Suppressor macrophage (primary cell): Measurements from ENCODE around the gene FBXO42.
"Not testable (repeated sequence)": the region's sequence is repeated elsewhere in the genome, so short reads cannot be mapped to it uniquely, and the experiment has no call there.

Experiments
- DNase-seq, 4 experiments: peaks; one replicate each; pipeline ENCODE4 v3.0.0-alpha.2; 2020 to 2022

The FBXO42 gene

DNA sequence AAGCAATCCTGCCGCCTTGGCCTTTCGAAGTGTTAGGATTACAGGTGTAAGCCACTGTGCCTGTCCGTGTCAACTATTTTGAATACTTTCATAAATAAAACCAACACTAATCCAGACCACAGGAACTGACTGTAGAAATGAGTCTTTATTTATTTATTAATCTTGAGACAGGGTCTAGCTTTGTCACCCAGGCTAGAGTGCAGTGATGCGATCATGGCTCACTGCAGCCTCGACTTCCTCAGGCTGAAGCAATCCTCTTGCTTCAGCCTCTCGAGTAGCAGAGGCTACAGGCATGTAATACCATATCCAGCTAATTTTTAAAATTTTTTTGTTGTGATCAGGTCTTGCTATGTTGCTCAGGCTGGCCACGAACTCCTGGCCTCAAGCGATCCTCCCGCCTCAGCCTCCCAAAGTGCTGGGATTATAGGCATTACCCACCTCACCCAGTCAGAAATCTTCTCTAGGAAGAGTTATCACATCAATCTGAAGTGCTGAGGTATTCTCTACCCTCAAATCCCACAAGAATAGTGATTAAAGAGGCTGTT is 93.6 kb downstream of the FBXO42 start:
- peak in 1 of 4 experiments; percentile 17 for DNase-seq

DNA sequence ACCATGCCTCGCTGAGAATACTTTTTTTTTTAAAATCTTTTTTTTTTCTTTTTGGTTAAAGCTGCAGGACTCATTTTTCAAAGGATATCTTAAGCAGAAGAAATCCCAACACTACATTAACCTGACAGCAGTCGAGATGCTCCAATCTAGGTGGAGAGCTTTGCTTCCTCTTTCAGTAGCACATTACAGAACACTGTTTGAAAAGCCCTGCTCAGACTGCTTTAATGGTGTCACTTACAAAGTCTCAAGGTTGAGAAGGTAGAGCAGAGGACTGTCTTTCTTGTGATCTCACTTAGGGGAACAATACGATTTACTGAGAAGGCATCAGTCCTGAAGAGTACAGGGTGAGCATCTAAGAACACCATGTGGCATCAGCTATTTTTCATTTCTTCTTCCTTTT is 94.3 kb downstream of the FBXO42 start:
- DNase-seq = no peak

DNA sequence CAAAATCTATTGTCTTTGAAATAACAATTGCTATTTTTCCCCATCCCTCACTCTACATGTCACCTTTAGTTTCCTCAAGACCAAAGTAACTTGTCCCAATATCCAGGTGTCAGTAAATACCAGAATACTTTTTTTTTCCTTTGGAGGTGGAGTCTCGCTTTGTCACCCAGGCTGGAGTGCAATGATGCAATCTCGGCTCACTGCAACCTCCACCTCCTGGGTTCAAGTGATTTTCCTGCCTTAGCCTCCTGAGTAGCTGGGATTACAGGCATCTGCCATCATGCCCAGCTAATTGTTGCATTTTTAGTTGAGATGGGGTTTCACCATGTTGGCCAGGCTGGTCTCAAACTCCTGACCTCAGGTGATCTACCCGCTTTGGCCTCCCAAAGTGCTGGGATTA is 94.7 kb downstream of the FBXO42 start:
- not testable (repeated sequence) for DNase-seq

DNA sequence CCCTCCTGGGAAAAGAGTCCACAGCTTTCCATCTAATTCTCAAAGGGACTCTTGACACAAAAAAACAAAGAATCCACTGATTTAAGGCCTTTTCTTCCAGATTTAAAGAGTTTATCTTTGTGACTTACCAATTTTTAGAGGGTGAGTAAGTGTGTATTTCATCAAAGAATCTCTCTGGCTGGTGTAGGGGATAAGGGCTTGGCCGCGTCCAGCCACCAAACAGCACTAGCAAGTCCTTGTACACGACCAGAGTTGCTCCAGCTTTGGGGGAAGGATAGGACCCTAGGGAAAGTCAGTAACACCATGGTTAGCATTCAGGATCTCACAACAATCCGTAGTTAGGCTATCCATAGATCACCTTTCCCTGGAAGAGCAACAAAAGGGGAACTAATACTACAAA is 95.8 kb downstream of the FBXO42 start:
- DNase-seq = no peak

DNA sequence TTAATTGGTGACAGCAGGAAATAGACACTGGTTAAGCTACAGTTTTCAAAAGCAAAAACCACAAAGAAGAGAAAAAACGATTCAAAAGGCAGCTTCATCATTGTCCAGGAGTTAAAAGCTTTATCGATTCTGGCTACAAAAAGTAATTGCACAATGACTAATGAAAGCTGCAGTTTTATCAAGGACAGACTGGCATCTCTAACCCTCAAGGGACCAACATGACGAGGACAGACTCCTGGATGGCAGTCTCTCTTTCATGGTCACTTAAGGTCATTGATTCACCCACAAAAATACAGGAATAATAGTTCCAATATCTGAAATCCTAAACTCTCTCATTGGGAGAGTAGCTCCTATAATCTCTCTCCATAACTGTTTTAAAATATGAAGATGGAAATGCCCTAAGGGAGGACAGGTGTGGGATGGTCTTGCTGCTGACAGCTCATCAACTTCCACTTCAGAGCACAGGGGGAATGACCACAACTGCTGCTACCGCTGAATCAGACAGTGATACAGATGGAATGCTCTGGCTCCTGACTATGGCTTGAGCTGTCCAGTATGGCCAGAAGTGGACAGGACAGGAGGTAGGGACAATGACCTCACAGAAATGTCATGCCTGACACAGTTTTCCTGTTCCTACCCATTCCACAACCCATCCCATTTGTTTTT is 97.9 kb downstream of the FBXO42 start:
- no peak for DNase-seq

DNA sequence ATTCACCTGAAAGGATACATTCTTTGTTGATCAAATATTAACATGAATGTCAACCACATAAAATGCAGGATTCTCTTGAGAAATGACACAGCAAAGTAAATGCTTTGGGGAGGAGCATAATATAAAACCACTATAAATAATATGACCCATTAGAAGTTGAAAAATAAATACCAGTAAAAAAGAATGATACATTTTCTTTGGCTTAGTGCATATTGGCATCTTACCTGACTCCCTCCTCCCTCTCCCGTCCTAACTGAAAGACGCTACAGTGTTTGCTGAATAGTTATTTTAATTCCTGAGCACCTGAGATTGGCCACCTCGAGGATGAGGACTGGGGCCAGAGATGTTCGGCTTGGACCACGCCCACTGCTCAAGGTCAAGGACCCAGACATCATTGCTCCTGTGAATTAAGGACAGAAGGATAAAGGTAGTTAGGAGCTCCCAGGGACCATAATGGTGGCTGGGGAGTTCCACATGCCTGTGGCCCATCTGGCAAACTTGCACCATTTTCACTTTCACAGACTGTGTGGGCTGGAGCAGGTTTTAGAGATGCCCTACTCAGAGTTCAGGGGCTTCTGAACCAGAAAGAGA is 98.9 kb downstream of the FBXO42 start:
- DNase-seq = no peak

DNA sequence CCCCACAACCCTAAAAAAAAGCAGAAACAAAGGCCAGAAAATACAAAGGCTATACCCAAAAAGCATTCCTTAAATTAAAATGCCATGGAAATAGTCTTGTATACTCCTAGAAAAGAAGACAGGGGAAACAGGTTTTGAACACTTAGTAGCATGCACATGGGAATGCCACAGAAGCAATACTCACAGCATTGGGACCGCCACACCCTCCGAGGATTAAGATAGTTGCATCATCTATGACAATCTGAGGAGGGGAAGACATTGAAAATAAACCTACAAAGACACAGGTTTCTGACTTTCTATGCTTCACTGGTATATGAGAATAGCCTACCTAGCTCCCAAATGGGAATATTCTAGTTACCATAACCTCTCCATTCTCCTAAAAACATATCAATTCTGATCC is 99.4 kb downstream of the FBXO42 start:
- DNase-seq = no peak

DNA sequence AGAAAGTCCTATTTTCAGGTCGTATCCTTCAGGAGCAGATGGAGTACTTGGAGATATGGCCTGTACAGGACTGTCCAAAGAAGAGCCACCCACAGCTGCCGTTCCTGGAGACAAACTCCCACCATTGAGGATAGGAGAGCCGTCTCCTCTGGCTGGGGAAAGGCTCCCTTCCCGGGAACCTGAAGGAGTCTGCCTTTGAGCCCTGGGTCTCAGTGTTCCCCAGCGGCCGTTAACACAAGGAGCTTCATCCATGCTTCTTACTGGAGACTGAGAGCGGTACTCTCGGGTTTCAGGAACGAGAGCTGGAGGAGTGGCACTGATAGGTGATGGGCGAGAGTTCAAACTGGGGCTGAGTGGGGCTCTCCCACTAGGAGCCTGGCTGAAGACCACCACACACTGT is 100.9 kb downstream of the FBXO42 start:
- DNase-seq = no peak

DNA sequence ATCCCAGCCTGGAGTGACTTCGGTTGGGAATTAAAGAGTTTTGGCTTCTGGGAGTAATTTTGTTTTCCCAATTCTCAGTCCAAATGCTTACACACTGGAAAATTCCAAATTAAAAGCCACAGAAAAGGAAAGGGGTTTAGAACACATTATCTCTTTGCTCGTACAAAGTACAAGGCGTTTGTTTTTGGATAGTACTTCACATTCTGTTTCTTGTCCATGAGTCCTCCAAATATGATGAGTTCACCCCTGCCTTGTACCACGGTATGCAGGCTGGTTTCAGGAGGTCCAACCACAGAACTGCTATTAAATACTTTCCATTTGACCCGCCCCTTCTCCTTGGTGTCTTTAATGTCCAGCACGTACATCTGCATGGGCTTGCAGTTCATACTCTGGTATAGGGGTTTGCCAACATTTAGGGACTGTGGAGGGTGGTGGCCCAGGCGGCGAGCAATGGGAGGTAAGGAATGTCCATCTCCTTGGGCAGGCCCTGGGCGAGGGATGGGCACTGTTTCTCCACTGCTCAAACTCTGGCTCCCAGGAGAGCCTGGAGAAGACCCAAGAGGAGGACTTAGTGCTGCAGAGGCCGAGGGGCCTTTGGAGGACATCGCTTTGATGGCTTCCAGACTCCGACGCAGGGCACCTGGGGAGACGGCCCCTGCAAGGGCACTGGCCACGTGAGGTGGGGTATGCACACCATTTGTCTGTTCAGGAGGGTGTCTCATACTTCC is 101.6 kb downstream of the FBXO42 start:
- DNase-seq = no peak

DNA sequence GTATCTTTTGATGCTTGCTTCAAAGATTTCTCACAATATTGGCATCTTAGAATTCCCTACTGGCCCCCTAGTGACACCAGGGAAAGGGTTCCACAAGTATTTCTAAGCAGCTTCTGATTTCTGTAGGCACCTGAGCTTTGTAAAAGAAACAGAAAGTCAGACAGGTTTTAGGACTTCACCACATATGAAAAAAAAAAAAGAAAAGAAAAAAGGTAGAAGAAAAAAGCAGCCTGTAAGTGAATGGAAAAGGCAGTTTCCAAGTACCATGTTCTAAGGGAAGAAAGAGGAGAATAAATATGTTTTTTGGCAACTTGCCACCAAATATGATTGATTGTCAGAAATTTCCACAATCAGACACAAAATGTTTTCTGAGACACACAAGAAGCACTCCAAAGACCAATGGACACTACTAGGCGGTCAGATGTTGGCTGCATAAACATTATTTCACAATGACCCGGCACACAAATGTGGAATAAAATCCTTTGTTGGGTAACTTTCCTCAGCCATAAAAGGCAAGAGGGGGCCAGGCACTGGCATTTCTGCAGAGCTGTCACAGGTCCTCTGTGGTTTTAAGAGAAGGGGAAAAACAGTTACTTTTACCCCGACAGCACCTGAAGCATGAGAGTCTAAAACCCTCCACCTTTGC is 102.6 kb downstream of the FBXO42 start:
- DNase-seq = peak; percentile 37 to 61 (median 53)

DNA sequence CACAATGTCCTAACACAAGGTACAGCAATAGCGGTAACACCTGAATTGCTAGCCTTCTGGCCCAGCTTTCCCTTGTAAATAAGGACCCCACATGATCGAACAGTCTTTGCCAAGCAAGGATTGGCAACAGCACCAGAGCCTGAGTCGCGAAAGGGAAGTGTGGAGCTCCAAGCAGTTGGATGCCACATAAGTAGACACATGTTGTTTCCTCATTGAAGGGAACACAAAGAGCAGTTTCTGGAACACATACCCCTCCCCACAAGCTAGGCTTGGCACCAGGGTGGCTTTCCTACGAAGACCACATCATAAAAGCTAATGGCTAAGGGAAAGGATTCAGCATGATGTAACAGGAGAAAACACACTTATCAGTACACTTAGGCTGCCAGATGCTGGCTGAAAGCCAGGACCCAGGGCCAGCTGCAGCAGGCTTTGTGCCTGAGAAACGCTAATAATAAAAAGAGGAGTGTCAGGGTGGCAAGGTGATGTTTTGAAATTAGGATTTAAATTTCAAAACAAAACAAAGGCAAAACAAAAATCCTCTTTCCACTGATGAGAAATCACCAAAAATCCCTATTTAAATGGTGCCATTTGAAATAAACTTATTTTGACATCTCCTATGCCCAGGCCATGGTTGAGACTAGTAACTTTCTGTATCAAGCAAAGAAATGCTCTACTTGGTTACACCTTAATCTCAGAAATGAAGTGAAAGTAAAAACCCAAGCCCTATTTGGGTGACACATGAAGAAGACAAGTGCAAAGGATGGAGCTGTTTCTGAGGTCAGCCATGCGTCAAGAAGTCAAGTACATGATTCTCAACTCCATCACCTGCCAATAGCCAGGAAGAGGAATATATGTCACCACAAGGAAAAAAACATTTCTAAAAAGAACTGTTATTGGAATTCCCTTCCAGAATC is 103.4 kb downstream of the FBXO42 start:
- peak; percentile 33 to 53 (median 44) for DNase-seq

DNA sequence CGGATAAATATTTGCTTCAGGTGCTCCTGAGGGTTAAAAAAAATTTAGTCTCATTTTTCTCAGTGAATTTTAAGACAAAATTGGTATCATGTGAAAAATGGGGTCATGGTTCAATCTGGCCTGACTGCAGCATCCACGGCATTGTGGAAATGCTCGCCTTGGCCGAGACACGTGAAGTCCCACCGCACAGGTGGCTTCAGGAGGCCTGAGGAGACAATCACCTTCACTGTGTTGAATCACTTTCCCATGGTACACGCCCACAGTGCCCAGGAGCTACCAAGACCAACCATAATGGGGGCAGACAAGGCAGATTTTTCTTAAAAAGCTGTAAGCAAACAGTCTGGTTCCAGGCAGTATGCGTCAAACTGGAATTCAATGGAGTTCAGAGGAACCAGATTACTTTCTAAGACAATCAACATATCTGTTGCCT is 104.3 kb downstream of the FBXO42 start:
- DNase-seq = no peak

DNA sequence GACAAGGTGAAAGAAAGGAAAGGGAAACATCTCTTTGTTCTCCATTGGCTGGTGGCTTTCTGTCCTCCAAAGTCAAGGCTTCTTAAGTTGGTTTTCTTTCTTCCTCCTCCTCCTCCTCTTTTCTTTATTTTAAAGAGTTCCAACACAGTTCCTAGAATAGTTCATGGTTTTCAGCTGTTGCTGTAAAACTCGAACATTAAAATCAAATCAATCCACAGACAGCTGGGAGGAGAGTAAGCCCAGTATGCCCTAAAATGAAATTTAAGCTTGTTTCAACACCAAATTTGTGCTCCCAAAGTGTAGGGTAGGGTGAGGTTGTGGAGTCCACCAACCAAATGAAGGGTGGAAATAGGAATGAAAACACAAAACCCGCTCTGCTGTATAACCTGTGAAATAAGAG is 104.8 kb downstream of the FBXO42 start:
- no peak for DNase-seq

DNA sequence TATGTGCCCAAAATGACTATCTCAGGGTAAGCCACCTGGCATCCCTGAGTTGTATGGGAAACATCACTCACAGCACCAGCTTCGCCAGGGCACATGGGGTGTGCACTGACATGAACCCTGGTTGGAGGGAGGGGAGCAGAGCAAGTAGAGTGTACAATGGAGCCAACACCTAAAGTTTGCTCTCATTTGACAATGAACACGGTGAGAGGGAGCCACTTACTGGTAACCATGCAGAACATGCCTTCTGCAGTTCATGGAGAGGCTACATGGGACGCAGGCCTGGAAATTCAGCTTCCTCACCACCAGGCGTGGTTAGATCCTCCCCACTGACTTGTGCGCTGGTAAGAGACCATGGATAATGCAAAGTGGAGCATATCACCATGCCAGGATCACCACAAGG is 105.3 kb downstream of the FBXO42 start:
- no peak for DNase-seq

DNA sequence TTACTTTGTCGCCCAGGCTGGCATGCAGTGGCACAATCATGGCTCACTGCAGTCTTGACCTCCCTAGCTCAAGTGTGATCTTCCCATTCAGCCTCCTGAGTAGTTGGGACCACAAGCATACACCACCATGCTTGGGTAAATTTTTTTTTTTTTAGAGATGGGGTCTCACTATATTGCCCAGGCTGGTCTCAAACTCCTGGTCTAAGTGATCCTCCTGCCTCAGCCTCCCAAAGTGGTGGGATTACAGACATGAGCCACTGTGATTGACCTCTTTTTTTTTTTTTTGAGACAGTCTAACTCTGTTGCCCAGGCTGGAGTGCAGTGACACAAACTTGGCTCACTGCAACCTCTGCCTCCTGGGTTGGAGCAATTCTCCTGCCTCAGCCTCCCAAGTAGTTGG is 106.0 kb downstream of the FBXO42 start:
- not testable (repeated sequence) for DNase-seq

DNA sequence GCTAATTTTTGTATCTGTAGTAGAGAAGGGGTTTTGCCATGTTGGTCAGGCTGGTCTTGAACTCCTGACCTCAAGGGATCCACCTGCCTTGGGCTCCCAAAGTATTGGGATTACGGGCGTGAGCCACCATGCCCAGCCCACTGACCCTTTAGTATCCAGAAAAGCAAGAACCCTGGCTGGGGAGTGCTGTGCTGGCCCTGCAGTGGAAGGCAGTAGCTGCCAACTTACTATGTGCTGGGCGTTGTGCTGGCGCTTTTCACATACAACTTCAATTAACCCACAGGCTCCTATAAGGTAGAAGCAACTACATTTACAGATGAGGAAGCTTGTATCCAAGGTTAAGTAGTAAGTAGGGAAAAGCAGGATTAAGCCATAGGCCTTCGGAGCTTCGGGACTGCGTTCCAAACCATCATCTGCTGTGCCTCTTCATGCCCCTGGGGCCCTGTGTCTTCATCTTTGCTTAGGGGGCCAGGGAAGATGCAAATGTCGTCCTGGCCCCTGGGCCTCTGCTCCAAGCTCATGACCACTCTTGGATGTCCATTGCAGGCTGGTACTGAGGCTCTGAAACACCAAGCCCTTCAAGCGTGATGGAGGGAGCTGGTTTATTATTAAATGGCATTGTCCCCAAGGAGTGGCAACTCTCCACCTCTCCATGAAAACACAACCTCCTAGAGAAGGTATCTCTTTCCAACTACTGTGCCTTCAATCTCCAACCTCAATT is 106.6 kb downstream of the FBXO42 start:
- DNase-seq = no peak

DNA sequence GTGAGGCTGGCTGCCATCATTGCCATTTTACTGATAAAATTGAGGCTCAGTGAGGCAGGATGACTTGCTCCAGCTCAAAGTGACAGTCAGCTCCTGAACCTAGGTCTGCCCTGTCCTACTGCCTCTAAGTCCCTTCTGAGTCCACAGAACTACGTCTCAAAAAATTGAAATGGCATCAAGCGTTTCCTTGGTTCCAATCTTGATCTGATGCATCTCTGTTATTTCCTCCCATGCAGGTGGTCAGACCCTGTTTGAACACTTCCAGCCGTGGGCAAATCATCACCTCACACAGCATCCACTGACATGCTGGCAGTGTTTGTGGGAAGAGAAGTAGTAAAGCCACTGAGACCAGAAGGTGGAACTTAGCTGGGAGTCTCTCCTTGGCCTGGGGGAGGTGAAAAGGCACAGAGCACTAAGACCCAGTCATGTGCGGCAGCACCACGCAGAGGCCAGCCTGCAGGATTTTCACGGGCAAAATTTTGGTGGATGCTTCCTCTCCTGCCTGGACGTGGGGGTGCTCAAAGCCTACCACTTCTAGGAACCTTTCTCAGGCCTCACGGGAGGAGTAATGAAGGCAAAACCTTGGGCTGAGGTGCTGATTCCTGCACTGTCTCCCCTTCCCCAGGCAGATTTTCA is 107.5 kb downstream of the FBXO42 start:
- DNase-seq = no peak

DNA sequence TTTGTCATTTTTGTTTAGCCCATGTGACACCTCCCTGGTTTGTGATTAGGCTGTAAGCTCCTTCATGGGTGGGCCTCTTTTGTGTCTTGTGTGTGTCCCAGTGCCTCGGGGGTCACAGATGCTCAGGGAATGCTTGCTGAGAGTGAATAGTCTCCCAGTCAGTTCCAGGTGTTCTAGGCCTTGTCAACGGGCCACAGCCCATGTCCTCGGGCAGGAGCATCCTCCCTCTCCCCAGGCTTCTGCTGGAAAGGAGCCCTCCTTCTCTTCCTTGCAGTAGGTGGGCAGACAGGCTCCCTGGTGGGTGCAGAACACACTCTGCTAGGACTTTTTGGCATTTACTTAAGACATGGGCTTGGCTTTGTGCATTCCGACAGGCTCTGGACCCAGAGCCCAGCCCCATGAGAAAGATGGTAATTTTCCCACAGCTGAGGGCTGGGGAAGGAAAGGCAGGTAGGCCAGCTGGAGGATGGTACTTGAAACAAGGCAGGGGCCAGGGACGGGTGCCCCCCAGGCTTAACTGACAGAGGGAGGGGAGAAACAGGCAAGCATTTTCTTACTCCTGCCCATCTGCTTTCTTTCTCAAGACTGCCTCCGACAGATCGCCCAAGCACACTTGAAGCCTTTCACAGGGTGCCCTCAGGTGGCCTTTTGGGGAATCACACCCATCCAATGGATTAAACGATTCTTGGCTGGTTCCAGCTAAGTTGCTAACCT is 108.2 kb downstream of the FBXO42 start:
- peak; percentile 79 to 83 (median 82) for DNase-seq

DNA sequence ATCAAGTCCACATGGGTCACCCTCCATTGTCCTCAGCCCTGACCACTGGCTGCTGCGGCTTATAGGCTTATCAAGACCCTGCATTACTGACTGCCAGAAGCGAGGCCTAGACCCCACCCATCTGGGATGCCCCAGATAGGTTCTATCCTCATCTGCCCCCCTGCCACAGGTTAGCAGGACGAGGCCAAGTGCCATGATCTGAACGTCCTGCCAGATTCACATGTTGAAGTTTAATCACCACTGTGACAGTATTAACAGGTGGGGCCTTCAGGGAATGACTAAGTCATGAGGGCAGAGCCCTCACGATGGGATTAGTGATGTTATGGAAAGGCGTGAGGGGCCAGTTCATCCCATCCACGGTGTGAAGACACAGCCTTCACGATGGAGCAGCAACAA is 109.1 kb downstream of the FBXO42 start:
- no peak for DNase-seq

DNA sequence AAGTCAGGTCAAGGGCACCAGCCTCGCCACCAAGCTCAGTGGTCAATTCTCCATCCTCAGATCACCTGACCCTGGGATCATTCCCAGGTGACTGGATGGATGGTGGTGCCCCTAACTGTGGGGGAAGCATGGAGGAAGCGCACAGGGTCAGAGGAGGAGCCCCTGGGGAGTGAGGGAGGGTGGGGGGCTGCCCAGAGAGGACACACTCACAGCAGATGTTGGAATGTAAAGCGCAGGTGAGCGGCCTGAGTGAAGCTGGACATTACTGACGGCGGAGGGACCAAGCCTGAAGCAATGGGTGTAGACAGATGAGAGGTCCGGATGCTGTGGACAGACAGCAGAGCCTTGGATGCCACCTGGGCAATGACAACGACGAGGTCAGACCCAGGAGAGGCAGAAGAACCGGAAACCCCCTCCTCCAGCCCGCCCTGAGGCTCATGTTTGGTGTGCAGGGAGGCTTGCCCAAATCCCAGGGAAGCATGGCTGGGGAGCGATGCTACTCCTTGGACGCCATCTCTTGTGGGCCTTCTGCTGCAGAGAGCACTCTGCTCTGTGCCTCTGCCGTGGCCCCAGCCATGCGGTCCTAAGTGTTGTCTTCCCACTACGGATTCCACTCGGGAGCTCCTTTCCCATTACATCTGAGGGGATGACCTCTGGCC is 109.6 kb downstream of the FBXO42 start:
- DNase-seq = no peak
